Islet precursor cell (in vitro differentiated cells): ENCODE data around the gene HOXD3.

Experiments used
- DNase-seq: peaks from one replicate; pipeline ENCODE4 v3.0.0-alpha.2; 2018

Gene HOXD3

DNA sequence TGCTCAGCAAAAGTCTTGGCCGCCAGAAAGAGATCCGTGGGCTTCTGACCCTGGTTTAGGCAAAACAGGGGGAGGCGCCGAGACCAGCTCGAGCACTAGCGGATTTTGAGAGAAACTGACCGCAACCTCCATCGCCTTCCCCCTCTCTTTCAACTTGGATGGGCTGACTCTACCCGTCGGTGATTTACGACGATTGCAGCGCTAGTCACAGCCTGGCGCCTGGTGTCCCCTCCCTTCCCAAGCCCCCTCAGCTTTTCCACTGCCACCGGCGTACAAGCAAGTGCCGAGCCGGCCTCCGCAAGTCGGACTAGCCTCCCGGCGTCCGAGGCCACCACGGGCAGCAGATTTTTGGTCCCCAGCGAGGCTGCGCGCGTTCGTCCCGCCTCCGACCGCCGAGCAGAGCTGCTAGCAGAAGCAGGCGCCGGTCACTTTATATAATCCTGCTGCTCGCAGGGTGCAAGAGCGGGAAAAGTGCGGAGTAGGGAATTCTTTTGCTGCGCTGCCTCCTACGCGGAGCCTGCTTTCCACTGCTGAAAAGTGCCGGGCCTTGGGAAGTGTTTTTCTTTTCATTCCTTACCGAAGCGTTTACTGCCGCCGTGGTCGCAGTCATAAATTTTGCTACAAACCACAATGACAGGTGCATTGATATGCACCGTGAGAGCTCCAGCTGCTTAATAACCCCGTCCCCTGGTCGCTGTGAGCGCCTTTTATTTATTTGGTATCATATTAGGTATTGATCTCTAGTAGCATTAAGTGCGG, 7.7 kb downstream of the HOXD3 start:
- peak; percentile 61 for DNase-seq

DNA sequence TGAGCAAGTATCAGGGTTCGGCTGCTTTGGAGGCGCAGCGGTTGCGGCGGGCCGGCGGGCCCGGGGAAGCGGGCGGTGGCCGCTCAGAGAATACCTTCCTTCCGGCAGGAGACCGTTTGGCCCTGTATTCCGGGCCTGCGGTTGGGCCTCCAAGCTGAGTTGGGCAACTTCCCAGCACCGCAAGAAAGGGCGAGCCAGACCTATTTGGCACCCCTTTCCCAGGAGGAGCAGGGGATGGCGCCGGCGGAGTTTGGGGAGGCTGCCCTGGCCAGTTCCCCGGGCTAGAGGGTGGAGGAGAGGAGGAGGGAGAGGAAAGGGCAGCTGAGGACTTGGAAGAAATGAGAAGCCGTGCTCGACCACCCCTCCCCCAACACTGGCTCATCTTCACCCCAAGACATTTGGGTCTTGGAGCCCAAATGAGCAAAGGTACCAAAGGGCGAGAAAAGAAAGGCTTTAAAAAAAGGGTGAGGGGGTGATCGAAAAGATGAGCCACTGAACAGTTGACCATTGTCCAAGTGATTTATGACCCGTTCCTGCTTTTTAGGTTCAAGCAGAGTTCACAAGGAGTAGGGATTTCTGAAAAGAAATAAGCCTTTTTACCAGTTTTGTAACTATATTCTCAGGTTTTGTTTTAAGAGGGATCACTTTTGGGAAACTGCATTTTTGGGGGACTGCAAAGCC, 8.4 kb downstream of the HOXD3 start:
- peak; percentile 47 for DNase-seq

DNA sequence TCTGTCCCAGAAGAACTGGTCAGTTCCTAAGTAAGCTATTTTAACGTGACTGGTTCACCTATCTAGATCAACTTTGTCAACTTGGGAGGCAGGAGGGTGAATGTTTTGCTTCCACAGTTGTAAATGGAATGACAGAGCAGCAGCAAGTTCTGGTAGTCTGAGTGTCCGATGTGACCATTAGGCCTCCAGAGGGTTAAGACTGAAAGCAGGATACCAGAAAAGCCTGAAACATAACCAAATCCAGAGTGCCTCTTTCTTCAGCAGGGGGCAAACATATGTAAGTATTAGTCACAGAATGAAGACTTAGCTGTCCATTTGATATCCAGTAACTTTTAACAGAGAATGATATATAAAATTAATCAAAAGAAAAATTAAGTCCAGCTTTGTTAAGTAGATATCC, 9.2 kb downstream of the HOXD3 start:
- no peak for DNase-seq

DNA sequence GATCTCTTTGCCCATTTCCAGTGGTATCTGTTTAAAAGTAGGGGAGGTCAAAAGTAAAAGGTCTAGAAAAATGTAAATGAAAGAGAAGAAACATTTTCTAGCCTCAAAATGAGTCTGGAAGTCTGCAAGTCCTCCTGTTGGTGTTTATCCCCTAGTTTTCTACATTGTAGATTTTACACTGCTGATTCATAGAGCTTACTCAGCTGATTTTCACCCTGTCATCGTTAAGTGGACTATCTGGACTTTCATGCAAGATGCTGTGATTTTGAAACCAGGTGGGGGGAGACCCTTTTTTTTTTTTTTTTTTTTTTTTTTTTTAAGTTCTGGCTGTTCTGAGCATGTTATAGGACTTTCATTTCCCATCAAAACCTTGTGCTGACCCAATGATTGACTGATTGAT, 10.3 kb downstream of the HOXD3 start:
- no peak for DNase-seq

DNA sequence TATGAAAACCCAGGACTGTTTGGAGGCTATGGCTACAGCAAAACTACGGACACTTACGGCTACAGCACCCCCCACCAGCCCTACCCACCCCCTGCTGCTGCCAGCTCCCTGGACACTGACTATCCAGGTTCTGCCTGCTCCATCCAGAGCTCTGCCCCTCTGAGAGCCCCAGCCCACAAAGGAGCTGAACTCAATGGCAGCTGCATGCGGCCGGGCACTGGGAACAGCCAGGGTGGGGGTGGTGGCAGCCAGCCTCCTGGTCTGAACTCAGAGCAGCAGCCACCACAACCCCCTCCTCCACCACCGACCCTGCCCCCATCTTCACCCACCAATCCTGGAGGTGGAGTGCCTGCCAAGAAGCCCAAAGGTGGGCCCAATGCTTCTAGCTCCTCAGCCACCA, 12.1 kb downstream of the HOXD3 start:
- DNase-seq: no peak

DNA sequence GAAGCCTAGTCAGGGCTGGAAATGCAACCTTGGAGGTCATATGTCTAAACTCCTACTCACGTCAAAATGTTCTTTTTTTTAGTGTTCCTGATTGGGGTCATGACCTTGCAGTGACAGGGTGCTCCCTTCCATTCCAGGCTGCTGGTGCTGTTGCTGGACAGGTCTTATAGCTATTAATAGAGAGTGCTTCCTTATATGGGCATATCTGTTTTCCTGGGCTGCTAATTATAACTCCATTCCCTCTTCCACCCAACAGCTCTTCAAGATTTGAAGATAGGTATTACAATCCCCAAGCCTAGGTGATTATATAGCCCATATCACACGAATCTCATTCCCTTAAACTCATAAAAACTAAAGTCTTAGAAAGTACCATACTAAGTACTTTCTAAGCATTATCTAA, 12.6 kb downstream of the HOXD3 start:
- no peak for DNase-seq

DNA sequence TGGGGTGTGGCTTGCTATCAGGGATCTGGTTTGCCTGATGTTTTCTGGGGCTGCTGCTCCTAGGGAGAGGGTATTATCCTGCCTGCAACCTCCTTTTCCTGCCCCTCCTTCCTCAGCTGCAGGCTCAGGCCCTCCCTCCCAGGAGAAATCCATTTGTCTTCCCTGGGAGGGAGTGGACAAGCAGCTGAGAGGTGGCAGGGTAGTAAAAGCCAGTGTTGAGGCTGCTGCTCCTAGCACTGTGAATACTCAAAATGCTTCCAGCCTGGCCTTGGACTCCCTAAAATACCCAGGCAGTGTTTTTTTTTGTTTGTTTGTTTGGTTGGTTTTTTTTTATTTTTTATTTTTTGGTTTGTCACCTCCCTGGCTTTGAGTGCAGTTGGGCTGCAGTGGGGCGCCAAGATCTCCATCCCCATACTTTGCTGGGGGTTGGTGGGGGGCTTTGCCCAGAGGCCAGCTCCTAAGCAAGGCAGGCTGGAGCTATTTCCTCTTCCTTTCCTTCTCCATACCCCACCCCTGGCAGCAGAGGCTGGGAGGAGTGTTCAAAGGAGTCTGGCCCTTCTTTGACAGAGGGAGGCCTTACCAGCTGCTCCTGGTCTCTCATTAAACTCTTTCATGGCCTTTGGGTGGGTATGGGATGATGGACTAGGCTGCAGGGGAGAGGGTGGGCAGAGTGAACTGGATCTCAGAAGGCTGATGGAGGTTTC, 13.6 kb downstream of the HOXD3 start:
- peak; percentile 37 for DNase-seq

DNA sequence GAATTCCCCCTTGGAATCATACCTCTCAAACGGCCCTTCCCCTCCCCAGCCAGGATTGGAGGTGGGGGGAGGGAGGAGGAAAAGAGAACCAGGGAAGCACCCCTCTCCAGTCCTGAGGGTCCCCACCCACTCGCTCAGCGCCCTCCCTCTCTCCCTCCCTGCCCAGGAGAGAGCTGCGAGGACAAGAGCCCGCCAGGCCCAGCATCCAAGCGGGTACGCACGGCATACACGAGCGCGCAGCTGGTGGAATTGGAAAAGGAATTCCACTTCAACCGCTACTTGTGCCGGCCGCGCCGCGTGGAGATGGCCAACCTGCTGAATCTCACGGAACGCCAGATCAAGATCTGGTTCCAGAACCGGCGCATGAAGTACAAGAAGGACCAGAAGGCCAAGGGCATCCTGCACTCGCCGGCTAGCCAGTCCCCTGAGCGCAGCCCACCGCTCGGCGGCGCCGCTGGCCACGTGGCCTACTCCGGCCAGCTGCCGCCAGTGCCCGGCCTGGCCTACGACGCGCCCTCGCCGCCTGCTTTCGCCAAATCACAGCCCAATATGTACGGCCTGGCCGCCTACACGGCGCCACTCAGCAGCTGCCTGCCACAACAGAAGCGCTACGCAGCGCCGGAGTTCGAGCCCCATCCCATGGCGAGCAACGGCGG, 14.4 kb downstream of the HOXD3 start:
- no peak for DNase-seq

DNA sequence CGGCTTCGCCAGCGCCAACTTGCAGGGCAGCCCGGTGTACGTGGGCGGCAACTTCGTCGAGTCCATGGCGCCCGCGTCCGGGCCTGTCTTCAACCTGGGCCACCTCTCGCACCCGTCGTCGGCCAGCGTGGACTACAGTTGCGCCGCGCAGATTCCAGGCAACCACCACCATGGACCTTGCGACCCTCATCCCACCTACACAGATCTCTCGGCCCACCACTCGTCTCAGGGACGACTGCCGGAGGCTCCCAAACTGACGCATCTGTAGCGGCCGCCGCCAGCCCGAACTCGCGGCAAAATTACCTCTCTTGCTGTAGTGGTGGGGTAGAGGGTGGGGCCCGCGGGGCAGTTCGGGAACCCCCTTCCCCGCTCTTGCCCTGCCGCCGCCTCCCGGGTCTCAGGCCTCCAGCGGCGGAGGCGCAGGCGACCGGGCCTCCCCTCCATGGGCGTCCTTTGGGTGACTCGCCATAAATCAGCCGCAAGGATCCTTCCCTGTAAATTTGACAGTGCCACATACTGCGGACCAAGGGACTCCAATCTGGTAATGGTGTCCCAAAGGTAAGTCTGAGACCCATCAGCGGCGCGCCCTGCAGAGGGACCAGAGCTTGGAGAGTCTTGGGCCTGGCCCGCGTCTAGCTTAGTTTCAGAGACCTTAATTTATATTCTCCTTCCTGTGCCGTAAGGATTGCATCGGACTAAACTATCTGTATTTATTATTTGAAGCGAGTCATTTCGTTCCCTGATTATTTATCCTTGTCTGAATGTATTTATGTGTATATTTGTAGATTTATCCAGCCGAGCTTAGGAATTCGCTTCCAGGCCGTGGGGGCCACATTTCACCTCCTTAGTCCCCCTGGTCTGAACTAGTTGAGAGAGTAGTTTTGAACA, 15.1 kb downstream of the HOXD3 start:
- peak; percentile 61 for DNase-seq

DNA sequence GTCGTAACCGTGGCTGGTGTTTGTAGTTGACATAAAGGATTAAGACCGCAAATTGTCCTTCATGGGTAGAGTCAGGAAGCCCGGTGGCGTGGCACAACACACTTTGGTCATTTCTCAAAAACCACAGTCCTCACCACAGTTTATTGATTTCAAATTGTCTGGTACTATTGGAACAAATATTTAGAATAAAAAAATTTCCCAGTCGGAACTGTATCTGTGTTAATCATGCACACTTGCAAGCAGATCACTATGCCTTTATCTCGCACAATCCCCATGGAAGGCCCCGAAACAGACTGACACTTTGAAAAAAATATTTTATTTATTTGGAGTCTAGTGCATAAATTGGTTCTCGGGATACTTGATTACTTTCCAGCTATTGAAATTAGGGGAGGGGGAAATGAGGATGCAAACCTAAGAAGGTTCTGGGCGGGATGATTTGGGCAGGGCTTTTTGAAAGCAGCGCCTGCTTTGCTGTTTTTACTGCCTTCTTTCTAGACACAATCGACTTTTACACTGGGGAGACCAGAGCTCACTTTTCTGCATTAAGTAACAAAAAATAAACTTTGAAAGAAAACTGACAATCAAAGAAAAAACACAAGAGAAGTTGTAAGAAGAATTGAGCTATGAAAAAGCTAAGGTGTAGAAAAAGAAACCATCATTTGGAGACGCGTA, 15.9 kb downstream of the HOXD3 start:
- no peak for DNase-seq

DNA sequence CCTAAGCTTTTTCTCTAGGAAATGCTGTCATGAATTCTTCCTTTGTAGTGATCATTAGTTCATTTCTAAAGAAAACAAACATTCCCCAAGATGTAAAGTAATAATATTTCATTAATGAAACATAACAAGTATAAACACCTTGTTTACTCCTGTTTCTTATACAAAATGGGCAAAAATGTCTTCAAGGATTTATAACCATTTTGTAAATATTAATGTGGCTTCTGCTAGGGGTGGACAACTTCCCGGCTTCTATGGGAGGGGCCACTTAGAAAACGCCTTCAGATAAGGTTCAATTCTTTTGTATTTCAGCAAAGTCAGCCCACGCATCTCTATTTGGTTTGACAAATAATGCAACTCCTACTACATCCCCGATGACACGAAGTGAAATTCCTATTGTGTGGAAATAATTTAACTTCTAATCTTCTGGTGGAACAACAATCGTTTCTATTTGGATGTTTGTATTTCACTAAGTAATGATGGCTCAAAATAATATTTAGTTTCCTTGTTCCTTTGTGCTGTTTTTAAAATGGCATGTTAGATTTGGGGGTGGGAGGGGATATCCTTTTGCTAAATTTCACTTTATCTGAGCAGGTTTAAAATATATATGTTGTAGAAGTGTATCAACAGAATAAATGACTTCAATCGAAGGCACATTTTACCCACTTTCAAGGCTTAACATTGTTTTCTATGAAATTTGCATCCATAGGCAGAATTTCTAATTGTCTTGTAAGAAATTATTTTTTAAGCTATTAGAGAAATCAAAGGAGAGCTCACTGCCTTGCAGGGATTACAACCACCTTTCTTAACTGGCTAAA, 16.7 kb downstream of the HOXD3 start:
- DNase-seq: no peak

DNA sequence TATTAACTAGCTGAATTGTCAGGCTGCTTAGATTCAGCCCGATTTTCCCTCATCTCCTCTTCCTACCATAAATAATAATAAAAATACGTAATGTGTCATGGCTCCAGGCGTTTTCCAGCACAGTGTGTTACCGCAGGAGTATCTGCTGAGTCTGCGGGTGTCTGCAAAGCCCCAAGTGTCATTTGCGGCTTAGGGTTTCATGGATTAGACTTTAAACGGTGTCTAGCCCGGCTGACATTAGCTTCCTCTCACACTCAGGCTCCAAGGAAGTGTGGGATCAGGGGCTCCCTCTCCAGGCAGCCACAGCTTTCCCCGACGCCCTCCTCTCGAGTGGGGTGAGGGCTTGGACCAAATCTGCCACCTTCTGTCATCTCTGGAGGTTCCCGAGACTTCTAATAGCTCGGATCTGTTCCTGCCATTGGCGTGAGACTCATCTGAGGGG, 17.3 kb downstream of the HOXD3 start:
- peak; percentile 54 for DNase-seq

DNA sequence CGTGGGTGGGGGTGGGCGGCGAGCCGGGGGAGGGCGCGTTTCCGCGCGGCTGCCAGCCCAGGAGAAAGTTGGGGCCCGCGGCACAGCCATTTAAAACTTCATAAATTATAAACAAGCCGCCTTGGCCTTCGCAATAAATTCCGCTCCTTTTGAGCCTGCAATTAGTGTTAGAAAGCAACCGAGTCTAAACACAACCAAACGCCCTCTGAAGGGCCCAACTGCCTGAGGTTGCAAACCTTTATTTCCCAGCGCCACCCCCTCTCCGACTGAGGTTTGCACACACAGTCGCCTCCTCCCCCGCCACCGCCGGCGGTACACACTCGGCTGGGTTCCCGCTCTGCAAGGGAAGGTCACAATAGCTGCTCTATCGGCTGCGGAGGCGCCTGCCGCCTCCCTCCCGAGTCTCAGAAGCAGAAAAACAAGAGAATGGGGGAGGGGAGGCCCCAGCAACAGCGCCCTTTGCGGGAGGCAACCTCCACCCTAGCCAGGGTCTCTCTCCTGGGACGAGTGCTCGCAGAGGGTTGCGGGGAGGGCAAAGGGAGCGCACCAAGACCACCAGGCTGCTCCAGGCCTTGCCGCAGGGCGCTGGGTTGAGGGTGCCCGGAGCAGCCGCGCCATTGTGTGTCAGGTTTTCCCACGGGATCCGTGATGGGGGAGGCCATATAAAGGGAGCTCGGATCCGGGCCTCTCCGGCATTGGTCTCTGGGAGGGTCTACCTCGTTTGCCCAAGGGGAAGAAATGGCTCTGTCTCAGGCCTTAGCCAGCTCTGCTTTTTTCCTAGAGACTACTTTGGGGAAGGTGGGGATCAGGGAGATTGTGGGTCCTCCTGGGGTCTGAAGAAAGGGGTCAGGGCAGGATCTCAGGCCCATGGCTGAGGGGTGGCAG, 18.0 kb downstream of the HOXD3 start:
- DNase-seq: peak; percentile 81

DNA sequence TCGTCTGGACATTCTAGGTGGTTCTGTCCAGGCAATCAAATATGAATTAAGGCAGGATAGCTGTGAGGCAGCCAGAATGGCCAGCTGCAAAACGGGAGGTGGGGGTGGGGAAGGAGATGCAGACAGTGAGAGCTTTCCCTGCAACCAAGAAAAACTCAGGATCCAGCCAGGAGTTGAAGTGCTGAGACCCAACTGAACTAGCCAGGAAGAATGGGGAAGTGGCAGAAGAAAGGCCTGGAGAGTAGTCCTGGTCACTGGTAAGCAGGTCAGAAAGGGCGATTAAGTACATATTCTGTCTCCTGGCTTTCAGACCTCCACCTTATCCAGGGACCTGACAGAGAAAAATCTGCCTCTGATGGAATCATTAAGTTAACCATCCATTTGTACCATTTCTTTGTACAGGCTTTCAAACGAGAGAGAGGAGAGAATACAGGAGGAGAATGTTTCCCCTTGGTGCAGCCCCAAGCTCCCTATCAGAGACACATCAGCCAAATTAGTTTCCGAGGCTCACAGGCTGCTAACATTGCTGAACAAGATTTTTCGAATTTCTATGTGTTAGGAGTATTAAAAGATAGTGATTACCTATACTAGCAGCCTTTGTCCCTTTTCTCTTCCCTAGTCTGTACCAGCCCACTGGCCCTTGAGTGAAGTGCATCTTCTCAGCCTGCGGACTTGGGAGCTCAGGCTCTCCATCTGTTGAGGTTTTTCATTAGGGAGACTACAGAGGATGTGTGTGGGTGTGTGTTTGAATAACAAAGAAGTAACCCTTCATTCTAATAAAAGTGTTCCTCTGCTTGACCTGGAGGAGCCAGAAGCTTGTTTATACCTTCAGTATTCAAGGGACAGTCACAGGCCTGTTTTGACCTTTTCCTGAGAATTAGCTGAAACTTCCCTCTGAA, 18.9 kb downstream of the HOXD3 start:
- DNase-seq: peak; percentile 48

DNA sequence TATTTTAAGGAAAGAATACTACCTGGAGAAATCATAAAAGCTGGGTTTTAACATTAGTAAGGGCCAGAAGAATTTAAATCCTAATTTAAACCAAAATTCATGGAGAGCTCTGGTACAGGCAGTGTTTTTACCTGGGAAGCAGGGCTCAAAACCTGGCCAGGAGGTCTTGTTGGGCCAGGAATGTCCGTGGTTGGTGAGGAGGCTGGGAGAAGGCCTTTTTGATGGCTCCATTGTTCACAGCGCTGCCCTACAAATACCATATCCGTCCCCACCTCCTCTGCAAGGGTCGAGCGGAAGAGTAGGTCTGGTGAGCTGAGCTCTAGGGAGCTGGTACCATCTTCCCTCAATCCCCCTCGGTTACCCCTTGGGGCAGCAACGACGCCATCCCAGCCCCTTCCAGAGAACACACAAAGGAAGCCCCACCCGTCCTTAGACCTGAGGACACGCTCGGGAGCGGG, 20.5 kb downstream of the HOXD3 start:
- DNase-seq: peak; percentile 56

DNA sequence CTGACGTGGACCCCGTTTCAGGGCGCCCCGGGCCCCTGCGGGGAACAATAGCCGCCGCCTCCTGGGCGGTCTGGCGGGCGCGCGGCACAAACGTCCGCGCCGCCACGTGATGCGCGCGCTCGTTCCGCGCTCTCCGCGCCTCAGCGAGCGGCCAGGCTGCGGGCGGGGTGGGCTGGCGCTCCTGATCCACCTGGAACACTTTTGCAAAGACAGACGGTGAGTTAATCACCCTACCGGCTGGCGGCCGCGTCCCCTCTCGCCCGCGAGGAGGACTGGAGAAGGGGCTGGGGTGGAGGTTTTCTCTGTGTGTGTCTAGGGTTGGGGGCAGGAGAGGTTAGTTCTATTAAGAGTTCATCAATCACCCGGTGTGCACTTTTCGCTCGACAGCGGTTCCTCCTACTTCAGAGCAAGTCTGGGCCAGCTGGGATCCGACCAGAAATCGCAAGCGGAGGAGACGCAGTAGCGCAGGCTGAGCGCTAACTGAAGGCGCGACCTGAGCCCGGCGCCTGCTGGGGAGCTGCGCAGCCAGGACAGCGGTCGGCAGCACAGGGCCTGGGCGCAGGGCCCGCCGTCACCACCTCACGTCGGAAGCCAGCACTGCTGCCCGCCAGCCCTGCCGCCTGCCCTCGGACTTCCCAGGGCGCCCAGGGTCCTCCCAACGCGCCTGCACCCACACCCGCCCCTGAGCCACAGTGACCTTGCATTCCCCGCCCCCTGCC, 21.1 kb downstream of the HOXD3 start:
- peak; percentile 81 for DNase-seq

DNA sequence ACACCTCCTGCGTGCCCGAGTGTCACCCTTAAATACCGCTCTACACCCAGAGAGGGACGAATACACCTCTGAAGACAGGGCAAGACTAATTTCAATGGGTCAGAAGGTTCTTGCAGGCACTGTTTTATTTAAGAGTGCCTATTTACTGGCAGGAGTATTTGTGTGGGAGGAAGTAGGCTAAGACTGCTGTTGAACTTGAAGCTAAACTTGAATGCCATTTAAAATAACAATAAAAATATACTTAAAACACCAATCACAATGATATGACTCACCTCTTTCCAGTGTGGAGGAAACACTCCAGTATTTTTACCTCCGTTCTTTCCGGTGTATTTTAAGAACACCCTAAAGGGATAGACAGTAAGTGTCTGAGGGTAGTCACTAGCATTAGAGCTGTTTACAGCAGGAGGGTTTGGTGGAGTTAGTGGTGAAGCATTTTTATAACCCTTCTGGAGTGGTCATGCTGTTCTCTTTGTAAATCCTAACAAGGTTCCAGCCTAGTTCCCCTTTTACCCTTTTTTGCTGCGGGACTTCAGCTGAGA, 21.7 kb downstream of the HOXD3 start:
- peak; percentile 17 for DNase-seq

DNA sequence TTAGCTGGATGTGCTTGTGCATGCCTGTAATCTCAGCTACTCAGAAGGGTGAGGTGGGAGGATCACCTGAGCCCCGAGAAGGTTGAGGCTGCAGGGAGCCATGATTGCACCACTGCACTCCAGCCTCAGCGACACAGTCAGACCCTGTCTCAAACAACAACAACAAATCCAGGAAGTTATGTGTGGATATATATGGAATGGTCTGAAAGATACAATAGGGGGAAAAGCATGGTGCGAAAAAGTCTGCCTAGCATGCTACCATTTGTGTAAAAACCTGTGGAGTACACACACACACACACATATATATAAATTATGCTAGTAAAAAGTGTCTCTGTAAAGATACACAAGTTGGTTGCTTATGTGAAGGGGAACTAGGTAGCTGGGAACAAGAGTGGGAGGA, 24.4 kb downstream of the HOXD3 start:
- DNase-seq: peak; percentile 20
